ENCODE results near the gene TNFRSF9. TPM values are rescaled to one million over a fixed set of nuclear protein-coding genes. Genes with fewer than 3 reads are reported as not detected.

Gene TNFRSF9
- total and polyA plus RNA-seq, 4 donors: under 0.01 to 0.09 (median 0.02) TPM; not detected in 1

GRCh38 chr1:7938070-7938469 is 2.6 kb downstream of the TNFRSF9 start:
- Histone ChIP-seq H3K4me1 (ENCODE audit: control insufficient read depth in 4 of 4, insufficient read depth in 4 of 4, low read length in 3 of 4) (peaks cover 0 to 8% (median 3%) of the 10 kb centered on the region in 4 donors), H3K9ac (ENCODE audit: low read depth in 1 of 2, low read length in 2 of 2) (no peak overlapping the region), H3K36me3 (ENCODE audit: control insufficient read depth in 4 of 4, insufficient read depth in 3 of 4, low read depth in 1 of 4, low read length in 3 of 4) (no peaks in the 10 kb centered on the region), H3K9me3 (ENCODE audit: control insufficient read depth in 4 of 4, low read length in 3 of 4) (no peaks in the 10 kb centered on the region), H3K27me3 (ENCODE audit: control insufficient read depth in 4 of 4, insufficient read depth in 4 of 4, low read length in 3 of 4) (peaks cover 0 to 16% (median 1%) of the 10 kb centered on the region in 4 donors), H3K27ac (ENCODE audit: low read depth in 1 of 2, low read length in 2 of 2) (no peak overlapping the region), H3K4me3 (ENCODE audit: low read depth in 1 of 3, low read length in 3 of 3) (no peak overlapping the region)
- DNase-seq (ENCODE audit: low spot score): no peak
- WGBS: 50% methylated on average over 3 of the region's 3 CpGs
- no peak for TF ChIP-seq RAD21 (IDR thresholded peaks at IDR 0.05)
- TF ChIP-seq FOXA2 (IDR thresholded peaks at IDR 0.05): no peak
- no peak for TF ChIP-seq RXRA (IDR thresholded peaks at IDR 0.05)
- no peak for TF ChIP-seq MAX (IDR thresholded peaks at IDR 0.05)
- no peak for TF ChIP-seq GABPA (IDR thresholded peaks at IDR 0.05 in 1 of 2, conservative IDR thresholded peaks at IDR 0.05 in 1 of 2)
- no peak for TF ChIP-seq FOXA1 (IDR thresholded peaks at IDR 0.05)
- TF ChIP-seq NR2F2 (IDR thresholded peaks at IDR 0.05): no peak
- no peak for TF ChIP-seq HNF4A (conservative IDR thresholded peaks at IDR 0.05)

GRCh38 chr1:7932524-7933138 is 8.0 kb downstream of the TNFRSF9 start:
- Histone ChIP-seq H3K27me3 (ENCODE audit: control insufficient read depth in 4 of 4, insufficient read depth in 4 of 4, low read length in 3 of 4) (peaks cover 0 to 14% (median 3%) of the 10 kb centered on the region in 4 donors), H3K4me3 (ENCODE audit: low read depth in 1 of 3, low read length in 3 of 3) (no peak overlapping the region), H3K9me3 (ENCODE audit: control insufficient read depth in 4 of 4, low read length in 3 of 4) (no peaks in the 10 kb centered on the region), H3K4me1 (ENCODE audit: control insufficient read depth in 4 of 4, insufficient read depth in 4 of 4, low read length in 3 of 4) (no peaks in the 10 kb centered on the region), H3K27ac (ENCODE audit: low read depth in 1 of 2, low read length in 2 of 2) (no peak overlapping the region), H3K36me3 (ENCODE audit: control insufficient read depth in 4 of 4, insufficient read depth in 3 of 4, low read depth in 1 of 4, low read length in 3 of 4) (no peaks in the 10 kb centered on the region), H3K9ac (ENCODE audit: low read depth in 1 of 2, low read length in 2 of 2) (no peak overlapping the region)
- TF ChIP-seq CTCF (IDR thresholded peaks at IDR 0.05; ENCODE audit: low read depth, low read length, missing input control) (no peak), RAD21 (IDR thresholded peaks at IDR 0.05) (no peak), ZBTB33 (IDR thresholded peaks at IDR 0.05) (no peak), FOXA2 (IDR thresholded peaks at IDR 0.05) (no peak), SP1 (IDR thresholded peaks at IDR 0.05) (no peak)
- 73% methylated on average over 15 of the region's 15 CpGs for WGBS
- DNase-seq (ENCODE audit: low spot score): no peak

GRCh38 chr1:7931446-7931812 is 9.2 kb downstream of the TNFRSF9 start:
- Histone ChIP-seq H3K27me3 (ENCODE audit: control insufficient read depth in 4 of 4, insufficient read depth in 4 of 4, low read length in 3 of 4) (peaks cover 0 to 5% (median 1%) of the 10 kb centered on the region in 4 donors), H3K36me3 (ENCODE audit: control insufficient read depth in 4 of 4, insufficient read depth in 3 of 4, low read depth in 1 of 4, low read length in 3 of 4) (no peaks in the 10 kb centered on the region), H3K4me3 (ENCODE audit: low read depth in 1 of 3, low read length in 3 of 3) (no peak overlapping the region), H3K4me1 (ENCODE audit: control insufficient read depth in 4 of 4, insufficient read depth in 4 of 4, low read length in 3 of 4) (no peaks in the 10 kb centered on the region), H3K9ac (ENCODE audit: low read depth in 1 of 2, low read length in 2 of 2) (no peak overlapping the region), H3K9me3 (ENCODE audit: control insufficient read depth in 4 of 4, low read length in 3 of 4) (no peaks in the 10 kb centered on the region), H3K27ac (ENCODE audit: low read depth in 1 of 2, low read length in 2 of 2) (no peak overlapping the region)
- TF ChIP-seq ATF3 (IDR thresholded peaks at IDR 0.05) (no peak), RAD21 (IDR thresholded peaks at IDR 0.05) (no peak), MAX (IDR thresholded peaks at IDR 0.05) (no peak), FOXA1 (IDR thresholded peaks at IDR 0.05) (no peak), TAF1 (conservative IDR thresholded peaks at IDR 0.05) (no peak), JUND (IDR thresholded peaks at IDR 0.05) (no peak), HNF4G (IDR thresholded peaks at IDR 0.05) (no peak), GABPA (IDR thresholded peaks at IDR 0.05 in 1 of 2, conservative IDR thresholded peaks at IDR 0.05 in 1 of 2) (no peak), REST (IDR thresholded peaks at IDR 0.05) (no peak), FOXA2 (IDR thresholded peaks at IDR 0.05) (no peak), ZBTB33 (IDR thresholded peaks at IDR 0.05) (no peak)
- no peak for DNase-seq (ENCODE audit: low spot score)
- 62% methylated on average over 2 of the region's 2 CpGs for WGBS
